ENCODE data around the gene SNRPB.

GRCh38 chr20:2507875-2508630, 37.5 kb upstream of the SNRPB start:
- TF ChIP-seq EP300 (IDR thresholded peaks at IDR 0.05) (no peak), CTCF (IDR thresholded peaks at IDR 0.05) (no peak), POLR2AphosphoS5 (IDR thresholded peaks at IDR 0.05) (no peak), POLR2A (IDR thresholded peaks at IDR 0.05; ENCODE audit: low read depth) (no peak)
